HG03442 (cell line): ENCODE results near the gene PON1.

Source experiments
- ATAC-seq: cut with Tn5 transposase; IDR thresholded peaks from one replicate; pipeline ENCODE4 v1.9.1; 2021; ENCODE audit warnings: mild to moderate bottlenecking, moderate library complexity; ENCODE audit not compliant: unreplicated experiment

PON1 gene

DNA sequence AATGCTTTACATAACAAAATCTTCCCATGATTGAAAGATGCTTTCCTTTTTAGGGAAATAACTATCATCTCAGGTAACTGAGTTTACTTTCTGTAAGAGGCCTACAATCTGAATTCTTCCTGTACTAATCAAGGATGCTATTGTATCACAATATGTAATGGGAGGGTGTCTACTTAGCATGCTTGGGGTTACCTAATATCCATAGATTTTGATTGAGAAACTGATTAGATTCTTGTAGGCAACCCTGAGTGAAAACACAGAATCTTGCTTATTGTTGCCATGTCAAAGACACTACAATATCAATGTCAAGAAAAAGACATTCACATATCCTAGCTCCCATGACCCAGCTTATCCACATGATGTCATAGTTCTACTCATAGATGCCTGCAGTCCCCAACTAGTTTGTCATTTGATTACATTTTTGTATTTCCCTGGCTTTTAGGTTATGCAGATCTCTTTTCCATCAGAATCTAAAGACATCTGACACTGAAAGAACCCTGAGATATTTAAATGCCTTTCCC is 62.4 kb downstream of the PON1 start:
- ATAC-seq = no peak

DNA sequence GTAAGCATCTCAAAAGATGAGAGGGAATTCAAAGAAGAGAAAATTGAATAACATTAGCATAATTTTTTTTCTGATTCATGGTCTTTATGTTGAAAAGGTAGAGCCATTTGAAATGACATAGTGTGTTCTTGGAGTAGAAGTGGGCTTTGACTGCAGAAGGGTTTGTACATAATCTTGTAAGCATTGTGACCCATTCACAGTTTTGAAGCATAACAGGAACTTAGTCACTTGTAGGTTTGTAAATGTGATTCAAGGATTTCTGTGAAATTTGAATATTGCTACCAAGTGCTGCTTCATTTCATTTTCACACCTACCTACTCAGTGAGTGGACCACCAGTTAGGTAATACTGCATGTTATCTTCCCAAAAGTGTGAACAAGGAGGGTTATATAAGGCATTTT is 68.6 kb downstream of the PON1 start:
- ATAC-seq = no peak

GRCh38 chr7:95253986-95254385 is 70.3 kb downstream of the PON1 start:
- no peak for ATAC-seq

DNA sequence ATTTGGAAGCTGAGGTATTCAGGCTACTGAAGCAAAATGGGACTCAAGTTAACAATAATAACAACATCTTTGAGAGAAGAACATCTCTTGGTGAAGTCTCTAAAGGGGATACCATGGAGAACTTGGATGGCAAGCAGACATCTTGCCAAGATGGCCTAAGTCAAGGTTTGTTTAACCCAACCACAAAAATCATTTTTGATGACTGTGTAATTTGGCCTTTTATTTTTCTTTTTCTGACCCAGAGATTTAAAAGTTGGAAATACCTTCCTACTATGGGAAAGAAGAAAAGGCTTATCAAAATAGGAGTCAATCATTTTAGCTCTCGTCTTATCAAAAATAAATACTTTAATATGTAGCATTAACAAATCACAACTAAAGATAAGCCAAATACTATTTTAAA is 72.4 kb downstream of the PON1 start:
- ATAC-seq = no peak

DNA sequence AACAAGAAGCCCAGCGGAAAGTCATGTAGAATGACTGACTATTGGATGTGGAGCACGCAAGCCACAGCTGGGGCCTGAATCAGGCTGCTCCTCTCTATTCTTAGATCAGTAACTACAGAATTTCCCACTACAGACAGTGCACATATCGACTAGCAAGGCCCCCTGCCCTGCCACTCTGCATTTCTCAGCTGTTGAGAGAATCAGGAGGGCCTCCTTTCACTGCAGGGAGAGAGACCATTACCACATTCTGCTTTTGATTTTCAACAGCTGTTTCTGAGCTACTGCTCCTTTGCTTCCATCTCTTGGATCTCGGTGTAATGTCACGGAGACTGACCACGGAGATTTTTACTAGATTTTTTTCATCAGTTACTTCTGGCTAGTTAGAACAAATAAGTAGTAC is 73.8 kb downstream of the PON1 start:
- no peak for ATAC-seq
